Retinal pigment epithelial cell (primary cell): ENCODE data around the gene SLC9A1.

ENCODE experiments used
- DNase-seq: peaks from one replicate; pipeline ENCODE4 v3.0.0-alpha.2; 2010; ENCODE audit warnings: low read depth
- H3K4me3 ChIP-seq: 2 replicates; pipeline ENCODE4 v1.5.1; 2011; ENCODE audit warnings: mild to moderate bottlenecking, low read length, control low read depth, moderate library complexity
- TF ChIP-seq, protein P1 (sequence below): conservative IDR thresholded peaks from 2 replicates; pipeline ENCODE4 v1.5.1; 2011; ENCODE audit warnings: low read depth, low read length, control low read depth, inconsistent platforms

The SLC9A1 gene

GRCh38 chr1:27145934-27146354 is 9.0 kb downstream of the SLC9A1 start:
- TF ChIP-seq, protein P1, sequence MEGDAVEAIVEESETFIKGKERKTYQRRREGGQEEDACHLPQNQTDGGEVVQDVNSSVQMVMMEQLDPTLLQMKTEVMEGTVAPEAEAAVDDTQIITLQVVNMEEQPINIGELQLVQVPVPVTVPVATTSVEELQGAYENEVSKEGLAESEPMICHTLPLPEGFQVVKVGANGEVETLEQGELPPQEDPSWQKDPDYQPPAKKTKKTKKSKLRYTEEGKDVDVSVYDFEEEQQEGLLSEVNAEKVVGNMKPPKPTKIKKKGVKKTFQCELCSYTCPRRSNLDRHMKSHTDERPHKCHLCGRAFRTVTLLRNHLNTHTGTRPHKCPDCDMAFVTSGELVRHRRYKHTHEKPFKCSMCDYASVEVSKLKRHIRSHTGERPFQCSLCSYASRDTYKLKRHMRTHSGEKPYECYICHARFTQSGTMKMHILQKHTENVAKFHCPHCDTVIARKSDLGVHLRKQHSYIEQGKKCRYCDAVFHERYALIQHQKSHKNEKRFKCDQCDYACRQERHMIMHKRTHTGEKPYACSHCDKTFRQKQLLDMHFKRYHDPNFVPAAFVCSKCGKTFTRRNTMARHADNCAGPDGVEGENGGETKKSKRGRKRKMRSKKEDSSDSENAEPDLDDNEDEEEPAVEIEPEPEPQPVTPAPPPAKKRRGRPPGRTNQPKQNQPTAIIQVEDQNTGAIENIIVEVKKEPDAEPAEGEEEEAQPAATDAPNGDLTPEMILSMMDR, result no peak
- no peak overlapping the region for H3K4me3 ChIP-seq
- DNase-seq, result peak; percentile 93

GRCh38 chr1:27144920-27145661 is 9.8 kb downstream of the SLC9A1 start:
- no peak overlapping the region for H3K4me3 ChIP-seq
- DNase-seq, result peak; percentile 60
- TF ChIP-seq, protein P1, result no peak

GRCh38 chr1:27144049-27144748 is 10.7 kb downstream of the SLC9A1 start:
- no peak for DNase-seq
- TF ChIP-seq, protein P1, result no peak
- no peak overlapping the region for H3K4me3 ChIP-seq

- TF ChIP-seq, protein P1, result no peak
- DNase-seq, result no peak
Observed at GRCh38 chr1:27143401-27143800, 11.5 kb downstream of the SLC9A1 start.

DNA sequence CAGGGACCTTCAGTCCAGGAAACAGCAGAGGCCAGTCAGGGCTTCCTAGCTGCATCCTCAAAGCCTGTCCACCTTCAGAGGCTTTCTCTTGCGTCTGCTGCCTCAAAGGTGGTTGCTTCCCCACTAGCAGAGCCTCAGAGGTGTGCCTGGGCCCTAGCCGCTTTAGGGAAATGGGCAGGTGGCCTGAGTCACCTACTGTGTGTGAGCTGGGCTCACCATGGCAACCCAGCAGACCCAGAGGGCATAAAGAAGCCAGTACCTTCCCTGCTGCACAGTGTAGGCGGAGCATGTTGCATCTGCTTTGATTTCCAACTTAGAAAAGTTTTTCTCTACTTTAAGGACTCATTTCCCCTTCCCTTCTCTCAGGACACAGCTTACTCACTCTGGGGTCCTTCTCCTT is 12.5 kb downstream of the SLC9A1 start:
- TF ChIP-seq, protein P1, result no peak
- DNase-seq, result no peak
- no peak overlapping the region for H3K4me3 ChIP-seq

More at GRCh38 chr1:27143401-27143800, 11.5 kb downstream of the SLC9A1 start:
- no peak overlapping the region for H3K4me3 ChIP-seq

DNA sequence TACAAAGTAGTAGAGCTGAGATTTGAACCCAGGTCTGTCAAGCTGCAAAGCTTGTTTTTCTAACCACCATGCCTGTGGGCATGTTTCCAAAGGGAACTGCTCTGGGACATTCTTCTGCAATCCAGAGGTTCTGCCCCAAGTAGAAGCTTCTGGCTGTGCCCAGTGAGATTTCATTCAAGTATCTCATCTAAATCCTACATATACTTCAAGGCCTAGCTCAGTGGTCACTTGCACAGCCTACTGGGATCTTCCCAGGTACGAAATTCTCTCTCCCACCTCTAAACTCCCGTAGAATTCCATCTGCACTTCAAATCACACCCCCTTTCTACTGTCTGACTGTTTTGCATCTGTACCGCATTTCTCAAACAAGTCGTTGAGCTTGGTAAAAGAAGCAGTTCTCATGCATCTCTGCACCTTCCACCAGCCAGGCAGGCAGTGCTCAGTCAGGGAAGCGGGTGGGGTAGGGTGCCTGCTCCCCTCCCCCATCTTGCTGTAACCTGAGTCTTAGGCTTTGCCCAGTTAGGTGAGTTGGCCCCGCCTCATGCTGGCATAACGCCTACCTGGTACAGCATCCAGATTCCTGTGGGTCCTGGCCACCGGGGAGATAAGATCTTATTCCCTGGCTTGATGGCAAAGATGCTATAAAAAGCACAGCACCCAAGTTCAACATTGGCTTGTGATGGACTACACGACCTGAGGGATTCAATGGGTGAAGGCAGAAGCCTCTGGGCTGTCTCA is 13.5 kb downstream of the SLC9A1 start:
- no peak overlapping the region for H3K4me3 ChIP-seq
- DNase-seq, result no peak
- TF ChIP-seq, protein P1, result no peak
